Stomach (tissue), 4 donors: ENCODE measurements around the gene PBX3.

Experiments used
- CTCF ChIP-seq, 7 experiments: fragments of 450-650 bp in 4 of 7; fragments of 200-600 bp in 3 of 7; sonication (generic) in 3 of 7; IDR thresholded peaks; one replicate each; pipeline ENCODE4 v1.5.1; 2016 to 2019; ENCODE audit warnings: antibody characterized with exemption in 7 of 7, control low read depth in 2 of 7, mild to moderate bottlenecking in 1 of 7
- POLR2A ChIP-seq, 4 donors: fragments of 450-650 bp; IDR thresholded peaks; one replicate each; pipeline ENCODE4 v1.6.1; 2016; ENCODE audit warnings: antibody characterized with exemption in 4 of 4, control low read depth in 2 of 4, mild to moderate bottlenecking in 1 of 4, moderate library complexity in 1 of 4
- POLR2AphosphoS5 ChIP-seq, 3 donors: sonication (generic); formaldehyde crosslinking; IDR thresholded peaks; one replicate each; pipeline ENCODE4 v1.6.1; 2016; ENCODE audit warnings: antibody characterized with exemption in 3 of 3

- TF ChIP-seq CTCF (IDR thresholded peaks at IDR 0.05): no peak
- no peak for TF ChIP-seq POLR2AphosphoS5 (IDR thresholded peaks at IDR 0.05)
- TF ChIP-seq POLR2A (IDR thresholded peaks at IDR 0.05): no peak
Measured at GRCh38 chr9:125850106-125850632, 103.0 kb downstream of the PBX3 start.
